Muscle layer of duodenum (tissue), 2 donors: ENCODE measurements around the gene ZNF627.

ENCODE experiments used
- H3K27ac ChIP-seq: one replicate; pipeline ENCODE4 v1.7.0; 2013; ENCODE audit warnings: mild to moderate bottlenecking, low read length
- H3K27me3 ChIP-seq: one replicate; pipeline ENCODE4 v1.7.0; 2013; ENCODE audit warnings: low read depth, mild to moderate bottlenecking, control low read depth, low read length
- H3K36me3 ChIP-seq, 2 donors: one replicate each; pipeline ENCODE4 v1.7.0; 2013; ENCODE audit warnings: low read length in 2 of 2, control low read depth in 1 of 2, mild to moderate bottlenecking in 1 of 2; ENCODE audit not compliant: insufficient read depth in 2 of 2, control insufficient read depth in 1 of 2
- H3K4me1 ChIP-seq, 2 donors: one replicate each; pipeline ENCODE4 v1.7.0; 2013; ENCODE audit warnings: low read length in 2 of 2, mild to moderate bottlenecking in 2 of 2, control low read depth in 1 of 2, moderate library complexity in 1 of 2; ENCODE audit not compliant: insufficient read depth in 2 of 2, control insufficient read depth in 1 of 2
- H3K4me3 ChIP-seq, 2 donors: one replicate each; pipeline ENCODE4 v1.7.0; 2013; ENCODE audit warnings: low read length in 2 of 2, low read depth in 1 of 2, mild to moderate bottlenecking in 1 of 2
- H3K9me3 ChIP-seq, 2 donors: one replicate each; pipeline ENCODE4 v1.7.0; 2013; ENCODE audit warnings: low read length in 2 of 2, control low read depth in 1 of 2, mild to moderate bottlenecking in 1 of 2; ENCODE audit not compliant: control insufficient read depth in 1 of 2
- donor health status: healthy.

The ZNF627 gene

GRCh38 chr19:11658970-11659369, 61.7 kb downstream of the ZNF627 start:
- no peaks in the 10 kb centered on the region for H3K36me3 ChIP-seq
- no peak overlapping the region for H3K27ac ChIP-seq
- H3K4me3 ChIP-seq = no peak overlapping the region
- no peaks in the 10 kb centered on the region for H3K4me1 ChIP-seq
- no peaks in the 10 kb centered on the region for H3K27me3 ChIP-seq
- no peaks in the 10 kb centered on the region for H3K9me3 ChIP-seq

- Histone ChIP-seq H3K36me3 (no peaks in the 10 kb centered on the region), H3K27me3 (no peaks in the 10 kb centered on the region), H3K27ac (no peak overlapping the region), H3K9me3 (no peaks in the 10 kb centered on the region), H3K4me3 (no peak overlapping the region), H3K4me1 (no peaks in the 10 kb centered on the region)
These were observed 62.3 kb downstream of the ZNF627 start for GRCh38 chr19:11659612-11660011.

GRCh38 chr19:11662278-11662677, 65.0 kb downstream of the ZNF627 start:
- Histone ChIP-seq H3K9me3 (no peaks in the 10 kb centered on the region), H3K36me3 (no peaks in the 10 kb centered on the region), H3K27me3 (no peaks in the 10 kb centered on the region), H3K4me1 (no peaks in the 10 kb centered on the region), H3K4me3 (no peak overlapping the region), H3K27ac (no peak overlapping the region)

- no peaks in the 10 kb centered on the region for H3K27me3 ChIP-seq
- H3K36me3 ChIP-seq = no peaks in the 10 kb centered on the region
- no peaks in the 10 kb centered on the region for H3K4me1 ChIP-seq
- H3K4me3 ChIP-seq = no peak overlapping the region
- no peak overlapping the region for H3K27ac ChIP-seq
- H3K9me3 ChIP-seq = no peaks in the 10 kb centered on the region
These were observed 65.9 kb downstream of the ZNF627 start for GRCh38 chr19:11663181-11663591.
